Keratinocyte (primary cell): ENCODE measurements around the gene IGF2BP2. TPM values are rescaled to one million over a fixed set of nuclear protein-coding genes. Genes with fewer than 3 reads are reported as not detected.

ENCODE experiments used
- DNase-seq: peaks from one replicate; pipeline ENCODE4 v3.0.0-alpha.2; 2011; ENCODE audit warnings: low read depth, missing footprints, low spot score
- FAIRE-seq: peaks from 2 replicates; lab custom pipeline; 2011; peaks lifted over from hg19 to GRCh38; lab: Jason Lieb, UNC
- H2AFZ ChIP-seq: 2 replicates; pipeline ENCODE4 v1.6.0; 2012; ENCODE audit warnings: low read length, control low read depth, inconsistent platforms; ENCODE audit not compliant: control insufficient read depth
- H3K27ac ChIP-seq: 2 replicates; pipeline ENCODE4 v1.5.1; 2011; ENCODE audit warnings: low read length; ENCODE audit not compliant: control insufficient read depth, insufficient read depth
- H3K27me3 ChIP-seq: 3 replicates; pipeline ENCODE4 v1.6.0; 2011; ENCODE audit warnings: low read length; ENCODE audit not compliant: control insufficient read depth, insufficient read depth; ENCODE audit errors: extremely low read depth
- H3K36me3 ChIP-seq, 2 experiments: 2 replicates in 1 of 2; 3 replicates in 1 of 2; pipeline ENCODE4 v1.5.1; 2011; ENCODE audit warnings: low read length in 2 of 2, mild to moderate bottlenecking in 1 of 2; ENCODE audit not compliant: control insufficient read depth in 2 of 2, insufficient read depth in 2 of 2; ENCODE audit errors: extremely low read depth in 1 of 2
- H3K4me1 ChIP-seq: 3 replicates; pipeline ENCODE4 v1.5.1; 2011; ENCODE audit warnings: low read length; ENCODE audit not compliant: control insufficient read depth, insufficient read depth; ENCODE audit errors: extremely low read depth
- H3K4me2 ChIP-seq: 3 replicates; pipeline ENCODE4 v1.6.0; 2011; ENCODE audit warnings: low read depth, low read length; ENCODE audit not compliant: control insufficient read depth, insufficient read depth; ENCODE audit errors: extremely low read depth
- H3K4me3 ChIP-seq, 3 experiments: fragments of 200-600 bp in 1 of 3; sonication (generic) in 1 of 3; 2 replicates in 2 of 3; 3 replicates in 1 of 3; pipeline ENCODE4 v1.5.1; 2011 to 2016; ENCODE audit warnings: low read length in 3 of 3, mild to moderate bottlenecking in 3 of 3, control low read depth in 2 of 3, inconsistent platforms in 1 of 3, low read depth in 1 of 3, mixed read lengths in 1 of 3, mixed run types in 1 of 3, moderate library complexity in 1 of 3; ENCODE audit not compliant: control insufficient read depth in 2 of 3, insufficient read depth in 2 of 3; ENCODE audit errors: extremely low read depth in 1 of 3
- H3K79me2 ChIP-seq: 2 replicates; pipeline ENCODE4 v1.6.0; 2012; ENCODE audit warnings: low read length; ENCODE audit not compliant: control insufficient read depth, insufficient read depth
- H3K9ac ChIP-seq: 3 replicates; pipeline ENCODE4 v1.6.0; 2011; ENCODE audit warnings: low read length; ENCODE audit not compliant: control insufficient read depth, insufficient read depth; ENCODE audit errors: extremely low read depth
- H3K9me1 ChIP-seq: 3 replicates; pipeline ENCODE4 v1.6.0; 2011; ENCODE audit warnings: low read length; ENCODE audit not compliant: control insufficient read depth, insufficient read depth; ENCODE audit errors: extremely low read depth
- H3K9me3 ChIP-seq: 2 replicates; pipeline ENCODE4 v1.5.1; 2012; ENCODE audit warnings: low read depth, low read length; ENCODE audit not compliant: control insufficient read depth
- H4K20me1 ChIP-seq: 3 replicates; pipeline ENCODE4 v1.6.0; 2011; ENCODE audit warnings: low read length; ENCODE audit not compliant: control insufficient read depth, insufficient read depth; ENCODE audit errors: extremely low read depth
- EZH2 ChIP-seq: IDR thresholded peaks from one replicate; pipeline ENCODE4 v1.6.1; 2012; ENCODE audit warnings: inconsistent platforms, mild to moderate bottlenecking, low read length, moderate library complexity
- dilution Hi-C: fragments of 300-500 bp; cut with MboI; formaldehyde crosslinking; loops from one replicate; pipeline ENCODE4 v1.7.0; 2020; ENCODE audit warnings: low sequenced_read_pairs; ENCODE audit not compliant: extremely low pct_ligation_motif_present
- polyA plus RNA-seq, 5 experiments: library from polyadenylated mRNA; depleted of rRNA in 3 of 5; stranded (reverse) in 3 of 5; stranded (forward) in 1 of 5; unstranded in 1 of 5; fragments of >200 nt; gene quantifications; 1 replicate in 1 of 5; 2 replicates in 3 of 5; 3 replicates in 1 of 5; pipeline versions ENCODE4 v1.2.1 to v1.2.3, GENCODE V29; 2011 to 2012; ENCODE audit warnings: missing spikeins in 2 of 5, low read depth in 1 of 5, low replicate concordance in 1 of 5
- TF ChIP-seq, protein P1 (sequence below), 3 experiments: IDR thresholded peaks in 1 of 3; conservative IDR thresholded peaks in 1 of 3; optimal IDR thresholded peaks in 1 of 3; 2 replicates in 2 of 3; 3 replicates in 1 of 3; pipeline versions ENCODE3 to v1.5.1; 2011; ENCODE audit warnings: low read length in 3 of 3, mild to moderate bottlenecking in 3 of 3, moderate library complexity in 2 of 3, control low read depth in 1 of 3, inconsistent platforms in 1 of 3; ENCODE audit not compliant: insufficient read depth in 2 of 3; ENCODE audit errors: extremely low read depth in 1 of 3

The IGF2BP2 gene
- polyA plus RNA-seq, 1 donor (not counting 4 experiments of a cell fraction or from before 2014, with no cell fraction given): 21.2 TPM

DNA sequence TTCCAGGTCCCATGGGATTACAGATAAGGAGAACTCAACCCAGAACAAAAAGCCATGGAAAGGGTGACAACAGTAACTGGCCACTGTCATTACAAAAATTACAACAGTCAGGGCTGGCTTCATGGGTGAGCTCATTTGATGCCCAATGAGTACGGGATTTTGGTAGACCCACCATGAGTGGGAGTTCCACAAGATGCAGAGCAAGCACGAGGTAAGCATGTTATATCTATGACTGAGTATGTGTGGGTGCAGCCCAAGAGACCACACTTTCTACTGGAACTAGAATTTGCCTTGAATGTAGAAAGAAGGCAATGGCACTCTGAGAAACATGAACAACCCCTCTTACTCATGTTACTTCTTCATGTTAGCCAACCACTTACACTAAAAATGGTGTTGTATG is 83.3 kb downstream of the IGF2BP2 start:
- Histone ChIP-seq H3K27me3 (no peaks in the 10 kb centered on the region), H2AFZ (no peak overlapping the region), H4K20me1 (no peaks in the 10 kb centered on the region), H3K79me2 (peaks cover 89% of the 10 kb centered on the region), H3K27ac (no peak overlapping the region), H3K4me1 (peaks cover 56% of the 10 kb centered on the region), H3K9me1 (no peaks in the 10 kb centered on the region), H3K36me3 (peaks cover 3 to 7% of the 10 kb centered on the region in 2 experiments), H3K4me2 (no peak overlapping the region), H3K4me3 (no peak overlapping the region), H3K9ac (no peak overlapping the region), H3K9me3 (no peaks in the 10 kb centered on the region)
- dilution Hi-C loops: no loop called here
- DNase-seq: no peak
- FAIRE-seq: no peak
- TF ChIP-seq, protein P1, sequence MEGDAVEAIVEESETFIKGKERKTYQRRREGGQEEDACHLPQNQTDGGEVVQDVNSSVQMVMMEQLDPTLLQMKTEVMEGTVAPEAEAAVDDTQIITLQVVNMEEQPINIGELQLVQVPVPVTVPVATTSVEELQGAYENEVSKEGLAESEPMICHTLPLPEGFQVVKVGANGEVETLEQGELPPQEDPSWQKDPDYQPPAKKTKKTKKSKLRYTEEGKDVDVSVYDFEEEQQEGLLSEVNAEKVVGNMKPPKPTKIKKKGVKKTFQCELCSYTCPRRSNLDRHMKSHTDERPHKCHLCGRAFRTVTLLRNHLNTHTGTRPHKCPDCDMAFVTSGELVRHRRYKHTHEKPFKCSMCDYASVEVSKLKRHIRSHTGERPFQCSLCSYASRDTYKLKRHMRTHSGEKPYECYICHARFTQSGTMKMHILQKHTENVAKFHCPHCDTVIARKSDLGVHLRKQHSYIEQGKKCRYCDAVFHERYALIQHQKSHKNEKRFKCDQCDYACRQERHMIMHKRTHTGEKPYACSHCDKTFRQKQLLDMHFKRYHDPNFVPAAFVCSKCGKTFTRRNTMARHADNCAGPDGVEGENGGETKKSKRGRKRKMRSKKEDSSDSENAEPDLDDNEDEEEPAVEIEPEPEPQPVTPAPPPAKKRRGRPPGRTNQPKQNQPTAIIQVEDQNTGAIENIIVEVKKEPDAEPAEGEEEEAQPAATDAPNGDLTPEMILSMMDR (optimal IDR thresholded peaks at IDR 0.05 in 1 of 3, IDR thresholded peaks at IDR 0.05 in 1 of 3, conservative IDR thresholded peaks at IDR 0.05 in 1 of 3; ENCODE audit: extremely low read depth in 1 of 3, insufficient read depth in 2 of 3, low read length in 3 of 3): no peak
- TF ChIP-seq EZH2: no peak

DNA sequence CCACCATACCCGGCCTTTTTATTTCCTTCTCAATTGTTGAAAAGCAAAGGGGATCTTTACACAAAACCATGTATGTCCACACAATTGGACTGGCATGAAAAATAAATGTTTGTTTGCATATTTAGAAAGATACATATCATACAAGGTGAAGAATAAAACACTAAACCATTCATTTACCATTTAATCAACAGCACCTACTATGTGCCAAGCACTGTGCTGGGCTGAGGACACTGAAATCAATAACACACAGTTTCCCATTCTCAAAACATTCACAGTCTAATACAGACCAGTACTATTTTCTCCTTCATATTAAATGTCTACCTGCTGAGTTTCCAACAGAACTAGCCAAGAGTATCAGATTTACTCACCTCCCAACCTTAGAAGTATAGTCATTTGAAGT is 84.7 kb downstream of the IGF2BP2 start:
- dilution Hi-C loops: no loop called here
- Histone ChIP-seq H4K20me1 (no peaks in the 10 kb centered on the region), H3K4me2 (no peak overlapping the region), H2AFZ (no peak overlapping the region), H3K9ac (no peak overlapping the region), H3K79me2 (peaks cover 96% of the 10 kb centered on the region), H3K27me3 (no peaks in the 10 kb centered on the region), H3K9me1 (no peaks in the 10 kb centered on the region), H3K27ac (no peak overlapping the region), H3K4me3 (no peak overlapping the region), H3K4me1 (peaks cover 56% of the 10 kb centered on the region), H3K9me3 (no peaks in the 10 kb centered on the region), H3K36me3 (peaks cover 5 to 17% of the 10 kb centered on the region in 2 experiments)
- FAIRE-seq (no peak), DNase-seq (no peak)
- no peak for TF ChIP-seq EZH2
- TF ChIP-seq, protein P1 (optimal IDR thresholded peaks at IDR 0.05 in 1 of 3, IDR thresholded peaks at IDR 0.05 in 1 of 3, conservative IDR thresholded peaks at IDR 0.05 in 1 of 3; ENCODE audit: extremely low read depth in 1 of 3, insufficient read depth in 2 of 3, low read length in 3 of 3): no peak
